PC-9 (cell line): ENCODE measurements around the gene WASL.

Experiments used
- EZH2 ChIP-seq: fragments of 200-600 bp; sonication (generic); IDR thresholded peaks from 2 replicates; pipeline ENCODE4 v1.8.0; 2017; ENCODE audit warnings: antibody characterized with exemption, low read depth
- TF ChIP-seq, protein P1 (sequence below): fragments of 200-600 bp; sonication (generic); conservative IDR thresholded peaks from 2 replicates; pipeline ENCODE4 v1.6.1; 2017; ENCODE audit warnings: mixed run types, antibody characterized with exemption, mild to moderate bottlenecking, moderate library complexity

DNA sequence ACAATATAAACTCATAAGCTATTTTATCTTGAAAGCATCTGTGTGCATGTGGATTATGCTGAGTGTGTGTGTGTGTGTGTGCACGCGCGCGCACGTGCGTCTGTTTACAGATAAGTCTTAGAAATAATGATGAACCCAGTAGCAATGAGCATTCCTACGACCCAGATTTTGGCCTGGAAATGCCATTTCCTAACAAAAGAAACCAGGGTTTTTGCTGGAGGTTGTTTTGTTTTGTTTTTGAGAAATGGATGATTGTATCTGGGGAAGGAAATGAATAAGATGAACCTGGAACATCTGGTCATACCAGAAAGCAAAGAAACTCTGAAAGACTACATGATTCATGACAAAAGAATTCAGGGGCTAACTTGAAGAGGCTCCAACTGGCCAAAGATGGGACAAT, 115.2 kb downstream of the WASL start:
- TF ChIP-seq, protein P1, sequence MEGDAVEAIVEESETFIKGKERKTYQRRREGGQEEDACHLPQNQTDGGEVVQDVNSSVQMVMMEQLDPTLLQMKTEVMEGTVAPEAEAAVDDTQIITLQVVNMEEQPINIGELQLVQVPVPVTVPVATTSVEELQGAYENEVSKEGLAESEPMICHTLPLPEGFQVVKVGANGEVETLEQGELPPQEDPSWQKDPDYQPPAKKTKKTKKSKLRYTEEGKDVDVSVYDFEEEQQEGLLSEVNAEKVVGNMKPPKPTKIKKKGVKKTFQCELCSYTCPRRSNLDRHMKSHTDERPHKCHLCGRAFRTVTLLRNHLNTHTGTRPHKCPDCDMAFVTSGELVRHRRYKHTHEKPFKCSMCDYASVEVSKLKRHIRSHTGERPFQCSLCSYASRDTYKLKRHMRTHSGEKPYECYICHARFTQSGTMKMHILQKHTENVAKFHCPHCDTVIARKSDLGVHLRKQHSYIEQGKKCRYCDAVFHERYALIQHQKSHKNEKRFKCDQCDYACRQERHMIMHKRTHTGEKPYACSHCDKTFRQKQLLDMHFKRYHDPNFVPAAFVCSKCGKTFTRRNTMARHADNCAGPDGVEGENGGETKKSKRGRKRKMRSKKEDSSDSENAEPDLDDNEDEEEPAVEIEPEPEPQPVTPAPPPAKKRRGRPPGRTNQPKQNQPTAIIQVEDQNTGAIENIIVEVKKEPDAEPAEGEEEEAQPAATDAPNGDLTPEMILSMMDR = no peak
- no peak for TF ChIP-seq EZH2
